ENCODE results near the gene EIF4G3. TPM values are rescaled to one million over a fixed set of nuclear protein-coding genes. Genes with fewer than 3 reads are reported as not detected.
"Not testable (repeated sequence)": the region's sequence is repeated elsewhere in the genome, so short reads cannot be mapped to it uniquely, and the experiment has no call there.

Gene EIF4G3
- total RNA-seq, 1 experiment from 2014 or later = 31.6 TPM

- no peak for DNase-seq (ENCODE audit: low read depth)
These were observed 226.7 kb downstream of the EIF4G3 start for GRCh38 chr1:20949871-20950590.

- DNase-seq (ENCODE audit: low read depth) = no peak
These were observed 228.6 kb downstream of the EIF4G3 start for GRCh38 chr1:20948101-20948500.

- DNase-seq (ENCODE audit: low read depth) = no peak
These were observed 229.3 kb downstream of the EIF4G3 start for GRCh38 chr1:20947409-20947808.

GRCh38 chr1:20936621-20937020 lies 240.1 kb downstream of the EIF4G3 start:
- DNase-seq (ENCODE audit: low read depth) = no peak

GRCh38 chr1:20936216-20936615 lies 240.5 kb downstream of the EIF4G3 start:
- no peak for DNase-seq (ENCODE audit: low read depth)

GRCh38 chr1:20935717-20936116 lies 241.0 kb downstream of the EIF4G3 start:
- no peak for DNase-seq (ENCODE audit: low read depth)

- DNase-seq (ENCODE audit: low read depth) = no peak
These were observed 244.2 kb downstream of the EIF4G3 start for GRCh38 chr1:20932437-20932977.

GRCh38 chr1:20931930-20932436 lies 244.7 kb downstream of the EIF4G3 start:
- no peak for DNase-seq (ENCODE audit: low read depth)

- DNase-seq (ENCODE audit: low read depth) = no peak
These were observed 246.3 kb downstream of the EIF4G3 start for GRCh38 chr1:20930427-20930826.

GRCh38 chr1:20928146-20928545 lies 248.6 kb downstream of the EIF4G3 start:
- no peak for DNase-seq (ENCODE audit: low read depth)

- peak; percentile 5 for DNase-seq (ENCODE audit: low read depth)
These were observed 255.4 kb downstream of the EIF4G3 start for GRCh38 chr1:20921285-20921684.

GRCh38 chr1:20913242-20913641 lies 263.5 kb downstream of the EIF4G3 start:
- DNase-seq (ENCODE audit: low read depth) = no peak

GRCh38 chr1:20907526-20907925 lies 269.2 kb downstream of the EIF4G3 start:
- DNase-seq (ENCODE audit: low read depth) = not testable (repeated sequence)

- DNase-seq (ENCODE audit: low read depth) = no peak
These were observed 273.3 kb downstream of the EIF4G3 start for GRCh38 chr1:20903437-20903836.

GRCh38 chr1:20900056-20900455 lies 276.6 kb downstream of the EIF4G3 start:
- no peak for DNase-seq (ENCODE audit: low read depth)

GRCh38 chr1:20899154-20899972 lies 277.3 kb downstream of the EIF4G3 start:
- no peak for DNase-seq (ENCODE audit: low read depth)

- DNase-seq (ENCODE audit: low read depth) = no peak
These were observed 279.9 kb downstream of the EIF4G3 start for GRCh38 chr1:20896826-20897225.

- no peak for DNase-seq (ENCODE audit: low read depth)
These were observed 282.8 kb downstream of the EIF4G3 start for GRCh38 chr1:20893931-20894330.

GRCh38 chr1:20891091-20891490 lies 285.6 kb downstream of the EIF4G3 start:
- no peak for DNase-seq (ENCODE audit: low read depth)

GRCh38 chr1:20887246-20887645 lies 289.5 kb downstream of the EIF4G3 start:
- DNase-seq (ENCODE audit: low read depth) = no peak

- DNase-seq (ENCODE audit: low read depth) = peak; percentile 16
These were observed 291.6 kb downstream of the EIF4G3 start for GRCh38 chr1:20885121-20885520.

- DNase-seq (ENCODE audit: low read depth) = no peak
These were observed 292.2 kb downstream of the EIF4G3 start for GRCh38 chr1:20884513-20884912.

- no peak for DNase-seq (ENCODE audit: low read depth)
These were observed 292.9 kb downstream of the EIF4G3 start for GRCh38 chr1:20883766-20884165.

Measured in RPMI7951 (cell line).